ENCODE data around the gene SHROOM1.

DNA sequence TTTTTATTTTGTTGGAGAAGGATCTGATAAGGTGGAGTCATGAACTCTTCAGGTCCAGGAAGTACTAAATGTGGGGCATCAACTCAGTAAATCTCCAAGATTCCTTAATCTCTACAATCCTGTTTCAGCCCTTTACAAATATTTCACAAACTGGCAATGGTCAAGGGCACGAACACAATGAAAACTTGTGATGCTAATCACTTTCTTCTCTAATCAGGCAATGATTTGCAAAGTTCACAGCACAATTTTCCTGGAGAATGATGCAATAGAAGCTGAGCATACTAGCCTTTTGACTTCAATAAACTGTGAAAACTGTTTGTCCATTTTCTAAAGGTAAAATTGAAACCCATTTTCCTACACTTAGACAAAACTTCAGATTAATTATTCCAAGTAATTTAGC, 18.9 kb upstream of the SHROOM1 start:
- no peak for TF ChIP-seq CEBPB (IDR thresholded peaks at IDR 0.05; ENCODE audit: low read depth, low read length)
- TF ChIP-seq TBP (IDR thresholded peaks at IDR 0.05; ENCODE audit: low read depth, low read length): no peak
- TF ChIP-seq, protein P1, sequence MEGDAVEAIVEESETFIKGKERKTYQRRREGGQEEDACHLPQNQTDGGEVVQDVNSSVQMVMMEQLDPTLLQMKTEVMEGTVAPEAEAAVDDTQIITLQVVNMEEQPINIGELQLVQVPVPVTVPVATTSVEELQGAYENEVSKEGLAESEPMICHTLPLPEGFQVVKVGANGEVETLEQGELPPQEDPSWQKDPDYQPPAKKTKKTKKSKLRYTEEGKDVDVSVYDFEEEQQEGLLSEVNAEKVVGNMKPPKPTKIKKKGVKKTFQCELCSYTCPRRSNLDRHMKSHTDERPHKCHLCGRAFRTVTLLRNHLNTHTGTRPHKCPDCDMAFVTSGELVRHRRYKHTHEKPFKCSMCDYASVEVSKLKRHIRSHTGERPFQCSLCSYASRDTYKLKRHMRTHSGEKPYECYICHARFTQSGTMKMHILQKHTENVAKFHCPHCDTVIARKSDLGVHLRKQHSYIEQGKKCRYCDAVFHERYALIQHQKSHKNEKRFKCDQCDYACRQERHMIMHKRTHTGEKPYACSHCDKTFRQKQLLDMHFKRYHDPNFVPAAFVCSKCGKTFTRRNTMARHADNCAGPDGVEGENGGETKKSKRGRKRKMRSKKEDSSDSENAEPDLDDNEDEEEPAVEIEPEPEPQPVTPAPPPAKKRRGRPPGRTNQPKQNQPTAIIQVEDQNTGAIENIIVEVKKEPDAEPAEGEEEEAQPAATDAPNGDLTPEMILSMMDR (IDR thresholded peaks at IDR 0.05; ENCODE audit: control extremely low read depth in 1 of 3, insufficient read depth in 1 of 3, low read depth in 1 of 3, low read length in 3 of 3): no peak
- no peak for TF ChIP-seq POLR2AphosphoS5 (IDR thresholded peaks at IDR 0.05; ENCODE audit: low read depth, low read length)
- TF ChIP-seq, protein P2, sequence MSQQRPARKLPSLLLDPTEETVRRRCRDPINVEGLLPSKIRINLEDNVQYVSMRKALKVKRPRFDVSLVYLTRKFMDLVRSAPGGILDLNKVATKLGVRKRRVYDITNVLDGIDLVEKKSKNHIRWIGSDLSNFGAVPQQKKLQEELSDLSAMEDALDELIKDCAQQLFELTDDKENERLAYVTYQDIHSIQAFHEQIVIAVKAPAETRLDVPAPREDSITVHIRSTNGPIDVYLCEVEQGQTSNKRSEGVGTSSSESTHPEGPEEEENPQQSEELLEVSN (IDR thresholded peaks at IDR 0.05): no peak
- no peak for TF ChIP-seq POLR2A (IDR thresholded peaks at IDR 0.05; ENCODE audit: control extremely low read depth in 1 of 2, low read depth in 2 of 2, low read length in 2 of 2)
- TF ChIP-seq TAF1 (IDR thresholded peaks at IDR 0.05; ENCODE audit: low read depth, low read length): no peak
- TF ChIP-seq YY1 (IDR thresholded peaks at IDR 0.05; ENCODE audit: low read depth, low read length): no peak
- no peak for TF ChIP-seq EZH2 (IDR thresholded peaks at IDR 0.05; ENCODE audit: low read depth, low read length, severe bottlenecking)

Measured in H1 (cell line).